Measurements from ENCODE around the gene CHD8.

- no peak for TF ChIP-seq ZNF274 (IDR thresholded peaks at IDR 0.05; ENCODE audit: low read depth, low read length)
- no peak for TF ChIP-seq SUZ12 (IDR thresholded peaks at IDR 0.05; ENCODE audit: extremely low read depth, insufficient read depth, insufficient read length)
Measured at GRCh38 chr14:21406213-21406612, 49.7 kb downstream of the CHD8 start.

Measured in NT2/D1 (cell line).